Measurements from ENCODE around the gene PLSCR2. TPM values are rescaled to one million over a fixed set of nuclear protein-coding genes. Genes with fewer than 3 reads are reported as not detected.
"Not testable (repeated sequence)": the region's sequence is repeated elsewhere in the genome, so short reads cannot be mapped to it uniquely, and the experiment has no call there.

The PLSCR2 gene, protein sequence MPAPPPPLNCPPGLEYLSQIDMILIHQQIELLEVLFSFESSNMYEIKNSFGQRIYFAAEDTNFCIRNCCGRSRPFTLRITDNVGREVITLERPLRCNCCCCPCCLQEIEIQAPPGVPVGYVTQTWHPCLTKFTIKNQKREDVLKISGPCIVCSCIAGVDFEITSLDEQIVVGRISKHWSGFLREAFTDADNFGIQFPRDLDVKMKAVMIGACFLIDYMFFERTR
- total RNA-seq: 0.12 TPM

- ATAC-seq: peak; percentile 99
These were observed at the start of gene PLSCR2 for GRCh38 chr3:146469150-146470017. Gene PLSCR2 (minus strand): TSS chr3:146469561. CDS start chr3:146459904, 9,657 bp downstream.

DNA sequence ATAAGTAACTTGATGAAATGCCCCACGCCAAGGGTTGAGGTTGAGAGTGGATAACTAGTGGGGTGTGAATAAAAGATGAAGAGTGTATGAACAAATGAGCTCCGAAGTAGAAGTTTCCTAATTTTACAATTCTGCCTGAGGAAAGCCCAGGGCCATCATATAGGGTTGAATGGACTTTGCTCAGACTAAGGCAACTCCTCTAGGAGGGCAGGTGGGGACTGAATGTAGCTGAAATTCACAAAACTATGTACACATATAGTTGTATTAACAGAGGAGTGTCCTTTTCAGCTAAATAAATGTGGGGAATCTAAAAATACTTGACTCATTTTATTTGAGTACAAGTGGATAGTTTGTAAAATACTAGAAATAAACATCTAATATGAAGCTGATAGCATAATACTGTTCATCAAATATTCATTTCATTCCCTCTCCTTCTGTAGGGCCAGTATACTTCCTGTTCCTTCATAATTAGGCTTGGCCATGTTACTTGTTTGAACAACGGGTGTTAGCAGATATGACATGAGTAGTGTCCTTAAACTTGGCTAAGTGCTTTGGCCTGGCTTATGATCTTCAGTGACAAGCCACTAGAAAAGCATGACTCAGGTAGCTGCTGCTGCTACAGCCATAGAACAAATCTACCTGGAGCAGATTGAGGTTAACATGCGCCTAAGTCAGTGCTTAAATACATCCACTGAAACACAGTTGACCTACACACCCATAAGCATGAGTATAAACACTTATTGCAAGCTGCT, 48.5 kb upstream of the PLSCR2 start:
- ATAC-seq: peak; percentile 96

GRCh38 chr3:146513386-146514051, 44.2 kb upstream of the PLSCR2 start:
- no peak for ATAC-seq

DNA sequence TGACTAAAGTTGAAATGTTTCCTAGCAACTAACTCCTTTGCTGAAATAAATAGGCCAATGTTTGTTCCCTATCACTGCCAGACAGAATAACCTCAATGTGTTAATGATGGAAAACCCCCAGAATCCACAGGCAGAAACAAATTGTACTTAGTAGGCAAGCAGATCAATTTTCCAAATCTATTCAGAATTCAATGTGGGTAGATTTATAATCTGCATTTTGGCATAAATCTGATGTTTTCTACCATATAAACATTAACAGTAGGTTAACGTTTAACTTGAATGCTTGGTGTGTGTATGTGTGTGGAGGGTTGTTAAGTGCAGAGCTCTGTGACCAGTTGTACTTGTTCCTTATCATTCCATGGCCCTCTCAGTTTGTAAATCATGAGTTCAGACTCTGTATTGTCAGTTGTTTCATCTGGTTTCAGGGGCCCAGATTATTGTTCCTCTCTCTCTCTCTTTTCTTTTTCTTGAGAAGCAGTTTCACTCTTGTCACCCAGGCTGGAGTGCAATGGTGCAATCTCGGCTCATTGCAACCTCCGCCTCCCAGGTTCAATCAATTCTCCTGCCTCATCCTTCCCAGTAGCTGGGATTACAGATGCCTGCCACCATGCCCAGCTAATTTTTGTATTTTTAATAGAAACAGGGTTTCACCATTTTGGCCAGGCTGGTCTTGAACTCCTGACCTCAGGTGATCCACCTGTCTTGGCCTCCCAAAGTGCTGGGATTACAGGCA, 42.2 kb upstream of the PLSCR2 start:
- ATAC-seq: no peak

DNA sequence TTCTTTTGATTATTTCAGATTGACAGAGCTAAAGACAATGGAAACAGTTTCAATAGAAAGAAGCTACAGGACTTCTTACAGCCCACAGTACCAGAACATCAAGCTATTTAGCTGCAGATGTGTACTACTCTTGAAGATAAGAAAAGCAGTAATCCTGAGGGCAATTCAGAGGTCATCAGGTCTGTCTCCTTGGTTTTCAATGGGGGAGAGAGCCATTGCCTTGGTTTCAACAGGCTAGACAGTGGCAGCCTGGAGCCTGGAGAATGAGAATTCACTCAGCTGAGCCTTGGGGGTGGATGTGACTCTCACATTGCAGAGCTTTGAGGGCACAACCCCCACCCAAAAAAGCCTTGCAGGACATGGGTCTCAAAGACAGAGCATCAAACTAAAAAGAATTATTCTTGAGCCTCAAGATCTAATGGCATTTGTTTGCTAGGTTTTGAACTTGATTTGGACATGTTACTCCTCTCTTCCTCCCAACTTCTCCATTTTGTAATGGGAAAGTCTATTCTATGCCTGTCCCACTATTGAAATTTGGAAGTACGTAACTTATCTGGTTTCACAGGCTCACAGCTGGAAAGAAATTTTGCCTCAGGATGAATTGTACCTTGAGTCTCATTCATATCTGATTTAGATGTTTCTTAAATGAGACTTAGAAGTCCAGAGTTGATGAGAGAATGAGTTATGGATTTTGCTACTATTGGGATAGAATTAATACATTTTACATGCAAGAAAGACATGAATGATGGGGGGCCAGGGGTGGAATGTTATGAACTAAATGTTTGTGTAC, 38.2 kb upstream of the PLSCR2 start:
- no peak for ATAC-seq

- ATAC-seq: no peak
These were observed 36.2 kb upstream of the PLSCR2 start for GRCh38 chr3:146505516-146505915.

GRCh38 chr3:146504498-146505197, 35.3 kb upstream of the PLSCR2 start:
- no peak for ATAC-seq

DNA sequence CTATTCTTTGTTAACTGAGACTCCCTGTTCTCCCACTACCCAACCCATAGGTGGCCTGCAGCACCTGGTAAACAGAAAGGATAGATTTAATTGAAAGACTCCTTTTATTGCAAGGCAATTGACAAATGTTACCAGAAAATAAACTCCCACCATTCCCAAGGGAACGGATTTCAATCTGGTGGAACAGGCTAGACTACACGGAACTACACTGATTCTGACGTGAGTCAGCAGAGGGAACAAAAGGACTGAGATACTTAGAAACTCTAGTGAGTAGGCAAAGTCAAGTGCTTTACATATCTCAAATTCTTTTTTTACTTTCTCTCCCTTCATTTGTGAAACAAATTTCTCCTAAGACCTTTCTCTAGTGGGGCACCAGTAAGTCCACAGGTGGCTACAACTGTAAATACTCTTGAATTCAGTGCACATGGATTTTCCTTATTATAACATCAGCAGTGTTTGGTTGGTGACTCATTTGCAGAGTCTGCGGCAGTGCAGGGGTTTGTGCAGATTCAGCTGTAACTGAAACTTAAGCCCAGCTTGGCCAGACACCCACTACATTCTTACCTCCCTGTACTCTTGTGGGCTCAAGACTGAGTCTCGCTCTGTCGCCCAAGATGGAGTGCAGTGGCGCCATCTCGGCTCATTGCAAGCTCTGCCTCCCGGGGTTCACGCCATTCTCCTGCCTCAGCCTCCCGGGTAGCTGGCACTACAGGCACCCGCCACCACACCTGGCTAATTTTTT, 34.3 kb upstream of the PLSCR2 start:
- peak; percentile 82 for ATAC-seq

DNA sequence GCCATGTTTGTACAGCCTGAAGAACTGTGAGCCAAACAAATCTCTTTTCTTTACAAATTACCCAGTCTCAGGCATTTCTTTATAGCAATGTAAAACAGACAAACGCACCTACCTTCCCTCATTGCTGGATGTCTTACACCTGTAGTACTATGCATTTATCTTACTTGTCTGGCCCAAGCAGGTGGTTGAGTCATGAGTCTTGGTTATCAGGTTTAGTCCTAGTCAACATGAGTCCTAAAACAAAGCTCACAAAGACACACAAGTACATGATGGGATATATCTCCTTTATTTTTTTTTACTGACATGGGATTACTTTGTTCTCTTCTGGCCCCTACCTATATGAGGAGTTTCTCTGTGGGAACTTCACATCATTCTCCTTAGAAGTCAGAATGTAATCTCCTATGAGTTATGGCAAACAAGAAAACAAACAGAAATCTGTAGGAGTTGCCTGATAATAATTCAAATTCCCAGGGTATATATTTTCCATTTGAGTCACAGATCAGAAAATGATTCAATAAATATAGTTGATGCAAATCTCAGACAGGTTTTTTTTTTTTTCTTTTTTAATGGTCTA, 33.6 kb upstream of the PLSCR2 start:
- ATAC-seq: peak; percentile 65

DNA sequence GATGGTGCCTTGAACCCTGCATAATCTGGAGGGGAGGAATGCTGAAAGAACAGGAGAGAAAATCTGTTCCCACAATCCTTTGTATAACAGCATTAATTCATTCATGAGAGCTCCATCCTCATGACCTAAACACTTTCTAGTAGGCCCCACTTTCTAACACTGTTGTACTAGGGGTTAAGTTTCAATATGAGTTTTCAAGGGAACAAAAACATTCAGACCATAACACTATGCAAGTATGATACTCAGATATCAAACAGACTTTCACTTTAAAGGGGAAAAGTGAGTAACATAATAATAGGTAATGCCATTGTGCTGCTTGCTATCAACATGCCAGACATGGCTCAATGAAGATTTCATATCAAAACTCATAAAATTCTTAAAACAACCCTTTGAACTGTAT, 32.4 kb upstream of the PLSCR2 start:
- ATAC-seq: no peak

- ATAC-seq: no peak
These were observed 30.3 kb upstream of the PLSCR2 start for GRCh38 chr3:146499701-146500100.

- no peak for ATAC-seq
These were observed 28.8 kb upstream of the PLSCR2 start for GRCh38 chr3:146498002-146498736.

GRCh38 chr3:146497145-146497843, 27.9 kb upstream of the PLSCR2 start:
- ATAC-seq: not testable (repeated sequence)

GRCh38 chr3:146496726-146497125, 27.4 kb upstream of the PLSCR2 start:
- no peak for ATAC-seq

- ATAC-seq: no peak
These were observed 26.9 kb upstream of the PLSCR2 start for GRCh38 chr3:146496251-146496650.

DNA sequence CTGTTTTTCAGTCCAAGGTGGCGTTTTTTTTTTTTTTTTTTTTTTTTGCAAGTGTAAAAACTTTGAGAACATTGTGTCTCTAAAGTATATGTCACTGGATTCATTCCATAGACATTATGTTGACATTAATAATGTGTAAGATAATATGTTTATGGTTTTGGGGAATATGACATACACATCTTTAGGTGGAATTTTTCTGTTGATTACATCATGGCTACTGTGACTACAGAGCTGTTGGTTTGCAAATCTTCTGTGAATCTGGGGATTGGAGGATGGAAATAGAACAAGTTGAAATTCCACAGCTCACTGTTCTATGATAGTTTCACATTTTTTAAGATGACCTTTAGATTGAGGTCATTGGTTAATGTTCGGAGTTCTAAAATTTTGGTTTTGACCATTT, 24.4 kb upstream of the PLSCR2 start:
- ATAC-seq: no peak

DNA sequence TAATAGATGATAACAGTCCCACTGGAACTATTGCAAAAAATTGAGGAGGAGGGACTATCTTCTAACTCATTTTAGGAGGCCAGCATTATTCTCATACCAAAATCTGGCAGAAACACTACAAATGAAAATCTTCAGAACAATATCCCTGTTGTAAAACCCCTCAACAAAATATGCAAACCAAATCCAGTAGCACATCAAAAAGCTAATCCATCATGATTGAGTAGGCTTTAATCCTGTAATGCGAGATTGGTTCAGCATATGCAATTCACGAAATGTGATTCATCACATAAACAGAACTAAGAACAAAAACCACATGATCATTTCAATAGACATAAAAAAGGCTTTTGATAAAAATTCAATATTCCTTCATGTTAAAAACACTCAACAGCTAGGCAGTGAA, 23.9 kb upstream of the PLSCR2 start:
- peak; percentile 55 for ATAC-seq

GRCh38 chr3:146491303-146491702, 21.9 kb upstream of the PLSCR2 start:
- no peak for ATAC-seq

All from esophagus mucosa (tissue), 1 donor.